K562 (cell line): ENCODE measurements around the gene LCN12. TPM values are rescaled to one million over a fixed set of nuclear protein-coding genes. Genes with fewer than 3 reads are reported as not detected.

Experiments
- MEF2A ChIP-seq: IDR thresholded peaks from 2 replicates; pipeline ENCODE4 v1.6.1; 2011; ENCODE audit warnings: low read depth, mild to moderate bottlenecking, low read length, moderate library complexity; ENCODE audit not compliant: control insufficient read depth
- polyA plus RNA-seq, 8 experiments: library from polyadenylated mRNA; depleted of rRNA in 4 of 8; stranded (reverse) in 5 of 8; unstranded in 3 of 8; fragments of >200 nt; fragmentation: Nextera tagmentation in 2 of 8; fragmentation: Illumina TruSeq in 1 of 8; extraction: Ambion mirVana in 2 of 8; extraction: Trizol in 1 of 8; gene quantifications; 2 replicates each; pipeline versions ENCODE4 v1.2.1 to v1.2.3, GENCODE V29; 2011 to 2014; ENCODE audit warnings: inconsistent platforms in 1 of 8, missing spikeins in 1 of 8
- total RNA-seq, 7 experiments: library from RNA; depleted of rRNA in 6 of 7; stranded (reverse); fragments of >200 nt in 6 of 7; fragmentation: Illumina TruSeq in 2 of 7; extraction: Trizol in 2 of 7; gene quantifications; 2 replicates each; pipeline versions ENCODE4 v1.2.1 to v1.2.3, GENCODE V29; 2011 to 2021; ENCODE audit warnings: low replicate concordance in 1 of 7
- TF ChIP-seq, protein P1 (sequence below), 2 experiments: fragments of 450-650 bp; IDR thresholded peaks; 2 replicates each; pipeline ENCODE4 v1.6.1; 2016; ENCODE audit warnings: mild to moderate bottlenecking in 2 of 2, borderline replicate concordance in 1 of 2, low read depth in 1 of 2, moderate library complexity in 1 of 2
- TF ChIP-seq, protein P2 (sequence below): fragments of 450-650 bp; formaldehyde crosslinking; conservative IDR thresholded peaks from 2 replicates; pipeline ENCODE4 v1.4.0; 2022; ENCODE audit warnings: mild to moderate bottlenecking, missing genetic modification characterization
- TF ChIP-seq, protein P3 (sequence below): fragments of 450-650 bp; IDR thresholded peaks from 2 replicates; pipeline ENCODE4 v1.6.1; 2016; ENCODE audit warnings: mild to moderate bottlenecking, moderate library complexity

Gene LCN12
- total and polyA plus RNA-seq, 9 of the 15 experiments (the other 6 are each of a cell fraction or from before 2014, with no cell fraction given), result 0.05 TPM; not detected in 8

DNA sequence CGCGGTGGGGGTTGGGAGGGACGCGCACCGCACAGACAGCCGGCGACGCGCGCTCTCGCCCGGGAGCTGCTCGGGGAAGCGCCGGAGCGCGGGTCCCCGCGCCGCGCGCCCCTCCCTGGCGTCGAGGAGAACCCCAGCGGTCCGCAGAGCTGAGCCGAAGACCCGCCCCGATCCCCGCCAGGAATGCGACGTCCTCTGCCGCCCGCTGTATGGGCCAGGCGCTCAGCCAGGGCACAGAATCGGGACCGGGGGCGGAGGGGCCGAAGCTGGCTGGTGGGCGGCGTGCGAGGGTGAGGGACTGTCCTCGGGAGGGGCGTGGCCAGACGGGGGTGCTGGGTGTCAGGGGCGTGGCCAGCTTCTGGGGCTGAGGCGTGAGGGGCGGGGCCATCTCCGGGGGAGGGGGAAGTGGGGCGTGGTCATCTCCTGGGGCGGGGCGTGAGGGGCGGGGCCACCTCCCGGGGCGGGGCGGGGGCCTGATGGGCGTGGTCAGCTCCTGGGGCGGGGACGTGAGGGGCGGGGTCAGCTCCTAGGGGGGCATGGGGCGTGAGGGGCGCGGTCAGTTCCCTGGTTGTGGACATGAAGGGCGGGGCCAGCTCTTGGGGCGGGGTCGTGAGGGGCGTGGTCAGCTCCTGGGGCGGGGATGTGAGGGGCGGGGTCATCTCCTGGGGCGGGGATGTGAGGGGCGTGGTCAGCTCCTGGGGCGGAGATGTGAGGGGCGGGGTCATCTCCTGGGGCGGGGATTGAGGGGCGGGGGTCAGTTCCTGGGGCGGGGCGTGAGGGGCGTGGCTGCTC, 26.2 kb downstream of the LCN12 start (continued):
- TF ChIP-seq, protein P1, sequence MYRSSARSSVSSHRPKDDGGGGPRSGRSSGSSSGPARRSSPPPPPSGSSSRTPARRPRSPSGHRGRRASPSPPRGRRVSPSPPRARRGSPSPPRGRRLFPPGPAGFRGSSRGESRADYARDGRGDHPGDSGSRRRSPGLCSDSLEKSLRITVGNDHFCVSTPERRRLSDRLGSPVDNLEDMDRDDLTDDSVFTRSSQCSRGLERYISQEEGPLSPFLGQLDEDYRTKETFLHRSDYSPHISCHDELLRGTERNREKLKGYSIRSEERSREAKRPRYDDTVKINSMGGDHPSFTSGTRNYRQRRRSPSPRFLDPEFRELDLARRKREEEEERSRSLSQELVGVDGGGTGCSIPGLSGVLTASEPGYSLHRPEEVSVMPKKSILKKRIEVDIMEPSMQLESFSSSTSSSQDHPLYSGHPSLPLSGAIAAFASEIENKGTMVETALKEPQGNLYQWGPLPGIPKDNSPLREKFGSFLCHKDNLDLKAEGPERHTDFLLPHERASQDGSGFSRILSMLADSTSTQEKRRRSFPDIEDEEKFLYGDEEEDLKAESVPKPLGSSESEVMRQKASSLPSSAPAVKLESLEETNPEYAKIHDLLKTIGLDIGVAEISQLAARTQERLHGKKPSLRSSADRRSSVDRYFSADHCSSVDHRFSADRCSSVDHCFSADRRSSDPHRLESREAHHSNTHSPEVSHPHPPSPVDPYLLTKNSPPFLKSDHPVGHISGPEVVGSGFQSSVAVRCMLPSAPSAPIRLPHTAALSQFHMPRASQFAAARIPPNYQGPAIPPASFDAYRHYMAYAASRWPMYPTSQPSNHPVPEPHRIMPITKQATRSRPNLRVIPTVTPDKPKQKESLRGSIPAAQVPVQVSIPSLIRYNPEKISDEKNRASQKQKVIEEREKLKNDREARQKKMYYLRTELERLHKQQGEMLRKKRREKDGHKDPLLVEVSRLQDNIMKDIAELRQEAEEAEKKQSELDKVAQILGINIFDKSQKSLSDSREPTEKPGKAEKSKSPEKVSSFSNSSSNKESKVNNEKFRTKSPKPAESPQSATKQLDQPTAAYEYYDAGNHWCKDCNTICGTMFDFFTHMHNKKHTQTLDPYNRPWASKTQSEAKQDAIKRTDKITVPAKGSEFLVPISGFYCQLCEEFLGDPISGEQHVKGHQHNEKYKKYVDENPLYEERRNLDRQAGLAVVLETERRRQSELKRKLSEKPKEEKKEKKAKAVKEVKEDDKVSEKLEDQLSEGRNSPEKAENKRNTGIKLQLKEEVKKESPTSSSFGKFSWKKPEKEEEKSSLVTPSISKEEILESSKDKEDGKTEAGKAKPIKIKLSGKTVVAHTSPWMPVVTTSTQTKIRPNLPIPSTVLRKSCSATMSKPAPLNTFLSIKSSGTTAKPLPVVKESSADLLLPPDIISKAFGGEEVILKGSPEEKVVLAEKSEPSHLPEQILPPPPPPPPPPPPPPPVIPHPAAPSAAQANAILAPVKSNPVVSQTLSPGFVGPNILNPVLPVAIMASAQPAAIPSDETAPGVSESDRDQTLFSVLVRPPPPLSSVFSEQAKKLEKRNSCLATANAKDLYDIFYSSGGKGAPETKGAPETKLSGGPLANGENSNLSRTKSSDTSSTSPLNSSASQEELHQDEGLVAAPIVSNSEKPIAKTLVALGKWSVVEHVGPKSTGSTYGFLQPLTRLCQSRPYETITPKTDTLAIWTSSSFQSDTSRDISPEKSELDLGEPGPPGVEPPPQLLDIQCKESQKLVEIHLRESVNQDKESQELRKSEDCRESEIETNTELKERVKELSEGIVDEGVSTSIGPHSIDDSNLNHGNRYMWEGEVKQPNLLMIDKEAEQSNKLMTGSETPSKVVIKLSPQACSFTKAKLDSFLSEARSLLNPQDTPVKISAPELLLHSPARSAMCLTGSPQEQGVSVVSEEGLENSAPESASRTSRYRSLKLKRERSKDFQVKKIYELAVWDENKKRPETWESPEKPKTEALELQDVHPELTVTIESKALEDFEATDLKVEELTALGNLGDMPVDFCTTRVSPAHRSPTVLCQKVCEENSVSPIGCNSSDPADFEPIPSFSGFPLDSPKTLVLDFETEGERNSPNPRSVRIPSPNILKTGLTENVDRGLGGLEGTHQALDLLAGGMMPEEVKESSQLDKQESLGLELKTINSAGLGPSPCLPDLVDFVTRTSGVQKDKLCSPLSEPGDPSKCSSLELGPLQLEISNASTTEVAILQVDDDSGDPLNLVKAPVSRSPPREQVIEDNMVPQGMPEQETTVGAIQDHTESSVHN (IDR thresholded peaks at IDR 0.05; ENCODE audit: borderline replicate concordance in 1 of 2, low read depth in 1 of 2), result no peak
- TF ChIP-seq, protein P2, sequence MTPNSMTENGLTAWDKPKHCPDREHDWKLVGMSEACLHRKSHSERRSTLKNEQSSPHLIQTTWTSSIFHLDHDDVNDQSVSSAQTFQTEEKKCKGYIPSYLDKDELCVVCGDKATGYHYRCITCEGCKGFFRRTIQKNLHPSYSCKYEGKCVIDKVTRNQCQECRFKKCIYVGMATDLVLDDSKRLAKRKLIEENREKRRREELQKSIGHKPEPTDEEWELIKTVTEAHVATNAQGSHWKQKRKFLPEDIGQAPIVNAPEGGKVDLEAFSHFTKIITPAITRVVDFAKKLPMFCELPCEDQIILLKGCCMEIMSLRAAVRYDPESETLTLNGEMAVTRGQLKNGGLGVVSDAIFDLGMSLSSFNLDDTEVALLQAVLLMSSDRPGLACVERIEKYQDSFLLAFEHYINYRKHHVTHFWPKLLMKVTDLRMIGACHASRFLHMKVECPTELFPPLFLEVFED (CRISPR knock-in tag), result no peak
- TF ChIP-seq MEF2A, result no peak
- TF ChIP-seq, protein P3, sequence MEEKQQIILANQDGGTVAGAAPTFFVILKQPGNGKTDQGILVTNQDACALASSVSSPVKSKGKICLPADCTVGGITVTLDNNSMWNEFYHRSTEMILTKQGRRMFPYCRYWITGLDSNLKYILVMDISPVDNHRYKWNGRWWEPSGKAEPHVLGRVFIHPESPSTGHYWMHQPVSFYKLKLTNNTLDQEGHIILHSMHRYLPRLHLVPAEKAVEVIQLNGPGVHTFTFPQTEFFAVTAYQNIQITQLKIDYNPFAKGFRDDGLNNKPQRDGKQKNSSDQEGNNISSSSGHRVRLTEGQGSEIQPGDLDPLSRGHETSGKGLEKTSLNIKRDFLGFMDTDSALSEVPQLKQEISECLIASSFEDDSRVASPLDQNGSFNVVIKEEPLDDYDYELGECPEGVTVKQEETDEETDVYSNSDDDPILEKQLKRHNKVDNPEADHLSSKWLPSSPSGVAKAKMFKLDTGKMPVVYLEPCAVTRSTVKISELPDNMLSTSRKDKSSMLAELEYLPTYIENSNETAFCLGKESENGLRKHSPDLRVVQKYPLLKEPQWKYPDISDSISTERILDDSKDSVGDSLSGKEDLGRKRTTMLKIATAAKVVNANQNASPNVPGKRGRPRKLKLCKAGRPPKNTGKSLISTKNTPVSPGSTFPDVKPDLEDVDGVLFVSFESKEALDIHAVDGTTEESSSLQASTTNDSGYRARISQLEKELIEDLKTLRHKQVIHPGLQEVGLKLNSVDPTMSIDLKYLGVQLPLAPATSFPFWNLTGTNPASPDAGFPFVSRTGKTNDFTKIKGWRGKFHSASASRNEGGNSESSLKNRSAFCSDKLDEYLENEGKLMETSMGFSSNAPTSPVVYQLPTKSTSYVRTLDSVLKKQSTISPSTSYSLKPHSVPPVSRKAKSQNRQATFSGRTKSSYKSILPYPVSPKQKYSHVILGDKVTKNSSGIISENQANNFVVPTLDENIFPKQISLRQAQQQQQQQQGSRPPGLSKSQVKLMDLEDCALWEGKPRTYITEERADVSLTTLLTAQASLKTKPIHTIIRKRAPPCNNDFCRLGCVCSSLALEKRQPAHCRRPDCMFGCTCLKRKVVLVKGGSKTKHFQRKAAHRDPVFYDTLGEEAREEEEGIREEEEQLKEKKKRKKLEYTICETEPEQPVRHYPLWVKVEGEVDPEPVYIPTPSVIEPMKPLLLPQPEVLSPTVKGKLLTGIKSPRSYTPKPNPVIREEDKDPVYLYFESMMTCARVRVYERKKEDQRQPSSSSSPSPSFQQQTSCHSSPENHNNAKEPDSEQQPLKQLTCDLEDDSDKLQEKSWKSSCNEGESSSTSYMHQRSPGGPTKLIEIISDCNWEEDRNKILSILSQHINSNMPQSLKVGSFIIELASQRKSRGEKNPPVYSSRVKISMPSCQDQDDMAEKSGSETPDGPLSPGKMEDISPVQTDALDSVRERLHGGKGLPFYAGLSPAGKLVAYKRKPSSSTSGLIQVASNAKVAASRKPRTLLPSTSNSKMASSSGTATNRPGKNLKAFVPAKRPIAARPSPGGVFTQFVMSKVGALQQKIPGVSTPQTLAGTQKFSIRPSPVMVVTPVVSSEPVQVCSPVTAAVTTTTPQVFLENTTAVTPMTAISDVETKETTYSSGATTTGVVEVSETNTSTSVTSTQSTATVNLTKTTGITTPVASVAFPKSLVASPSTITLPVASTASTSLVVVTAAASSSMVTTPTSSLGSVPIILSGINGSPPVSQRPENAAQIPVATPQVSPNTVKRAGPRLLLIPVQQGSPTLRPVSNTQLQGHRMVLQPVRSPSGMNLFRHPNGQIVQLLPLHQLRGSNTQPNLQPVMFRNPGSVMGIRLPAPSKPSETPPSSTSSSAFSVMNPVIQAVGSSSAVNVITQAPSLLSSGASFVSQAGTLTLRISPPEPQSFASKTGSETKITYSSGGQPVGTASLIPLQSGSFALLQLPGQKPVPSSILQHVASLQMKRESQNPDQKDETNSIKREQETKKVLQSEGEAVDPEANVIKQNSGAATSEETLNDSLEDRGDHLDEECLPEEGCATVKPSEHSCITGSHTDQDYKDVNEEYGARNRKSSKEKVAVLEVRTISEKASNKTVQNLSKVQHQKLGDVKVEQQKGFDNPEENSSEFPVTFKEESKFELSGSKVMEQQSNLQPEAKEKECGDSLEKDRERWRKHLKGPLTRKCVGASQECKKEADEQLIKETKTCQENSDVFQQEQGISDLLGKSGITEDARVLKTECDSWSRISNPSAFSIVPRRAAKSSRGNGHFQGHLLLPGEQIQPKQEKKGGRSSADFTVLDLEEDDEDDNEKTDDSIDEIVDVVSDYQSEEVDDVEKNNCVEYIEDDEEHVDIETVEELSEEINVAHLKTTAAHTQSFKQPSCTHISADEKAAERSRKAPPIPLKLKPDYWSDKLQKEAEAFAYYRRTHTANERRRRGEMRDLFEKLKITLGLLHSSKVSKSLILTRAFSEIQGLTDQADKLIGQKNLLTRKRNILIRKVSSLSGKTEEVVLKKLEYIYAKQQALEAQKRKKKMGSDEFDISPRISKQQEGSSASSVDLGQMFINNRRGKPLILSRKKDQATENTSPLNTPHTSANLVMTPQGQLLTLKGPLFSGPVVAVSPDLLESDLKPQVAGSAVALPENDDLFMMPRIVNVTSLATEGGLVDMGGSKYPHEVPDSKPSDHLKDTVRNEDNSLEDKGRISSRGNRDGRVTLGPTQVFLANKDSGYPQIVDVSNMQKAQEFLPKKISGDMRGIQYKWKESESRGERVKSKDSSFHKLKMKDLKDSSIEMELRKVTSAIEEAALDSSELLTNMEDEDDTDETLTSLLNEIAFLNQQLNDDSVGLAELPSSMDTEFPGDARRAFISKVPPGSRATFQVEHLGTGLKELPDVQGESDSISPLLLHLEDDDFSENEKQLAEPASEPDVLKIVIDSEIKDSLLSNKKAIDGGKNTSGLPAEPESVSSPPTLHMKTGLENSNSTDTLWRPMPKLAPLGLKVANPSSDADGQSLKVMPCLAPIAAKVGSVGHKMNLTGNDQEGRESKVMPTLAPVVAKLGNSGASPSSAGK, result no peak; the same call in 1 of the 2 replicates
